ENCODE results near the gene SLC34A3. TPM values are rescaled to one million over a fixed set of nuclear protein-coding genes. Genes with fewer than 3 reads are reported as not detected.

SLC34A3 gene
- total RNA-seq, 1 donor from 2014 or later: not detected

GRCh38 chr9:137220317-137221094 is 10.2 kb upstream of the SLC34A3 start:
- no peak for DNase-seq (ENCODE audit: low spot score)
- H3K27me3 Mint-ChIP-seq (ENCODE audit: unreplicated experiment): peaks cover 8% of the 10 kb centered on the region
- no peaks in the 10 kb centered on the region for H3K9me3 Mint-ChIP-seq (ENCODE audit: unreplicated experiment)
- no peaks in the 10 kb centered on the region for H3K4me1 Mint-ChIP-seq (ENCODE audit: unreplicated experiment)
- no peak for TF ChIP-seq CTCF (IDR thresholded peaks at IDR 0.05; ENCODE audit: unreplicated experiment)
- H3K27ac Mint-ChIP-seq (ENCODE audit: unreplicated experiment): no peak overlapping the region
- no peaks in the 10 kb centered on the region for H3K36me3 Mint-ChIP-seq (ENCODE audit: low read depth, unreplicated experiment)
- no peak overlapping the region for H3K4me3 Mint-ChIP-seq (ENCODE audit: unreplicated experiment)

DNA sequence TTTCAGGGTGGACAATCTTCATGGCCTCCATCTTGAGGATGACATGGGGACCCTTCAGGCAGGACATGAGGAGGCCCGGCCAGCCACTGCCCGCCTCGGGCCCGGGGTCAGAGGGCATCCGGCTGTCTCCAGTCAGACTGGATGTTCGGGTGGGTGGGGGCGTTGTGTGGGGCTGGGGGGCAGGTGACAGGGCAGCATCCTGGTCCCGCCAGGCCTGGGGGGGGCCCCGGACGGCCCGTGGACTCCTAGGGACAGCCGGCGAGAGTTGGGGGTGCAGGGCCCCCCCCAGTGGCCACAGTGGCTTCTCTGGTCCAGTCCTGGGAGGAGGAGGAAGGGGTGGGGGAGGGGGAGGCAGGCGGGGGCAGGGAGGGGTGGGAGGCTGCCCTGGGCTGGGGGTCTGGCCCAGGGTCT is 9.6 kb upstream of the SLC34A3 start:
- Mint-ChIP-seq H3K27me3 (ENCODE audit: unreplicated experiment) (peaks cover 8% of the 10 kb centered on the region), H3K36me3 (ENCODE audit: low read depth, unreplicated experiment) (no peaks in the 10 kb centered on the region), H3K9me3 (ENCODE audit: unreplicated experiment) (no peaks in the 10 kb centered on the region), H3K4me3 (ENCODE audit: unreplicated experiment) (no peak overlapping the region), H3K27ac (ENCODE audit: unreplicated experiment) (no peak overlapping the region), H3K4me1 (ENCODE audit: unreplicated experiment) (no peaks in the 10 kb centered on the region)
- no peak for TF ChIP-seq CTCF (IDR thresholded peaks at IDR 0.05; ENCODE audit: unreplicated experiment)
- no peak for DNase-seq (ENCODE audit: low spot score)

DNA sequence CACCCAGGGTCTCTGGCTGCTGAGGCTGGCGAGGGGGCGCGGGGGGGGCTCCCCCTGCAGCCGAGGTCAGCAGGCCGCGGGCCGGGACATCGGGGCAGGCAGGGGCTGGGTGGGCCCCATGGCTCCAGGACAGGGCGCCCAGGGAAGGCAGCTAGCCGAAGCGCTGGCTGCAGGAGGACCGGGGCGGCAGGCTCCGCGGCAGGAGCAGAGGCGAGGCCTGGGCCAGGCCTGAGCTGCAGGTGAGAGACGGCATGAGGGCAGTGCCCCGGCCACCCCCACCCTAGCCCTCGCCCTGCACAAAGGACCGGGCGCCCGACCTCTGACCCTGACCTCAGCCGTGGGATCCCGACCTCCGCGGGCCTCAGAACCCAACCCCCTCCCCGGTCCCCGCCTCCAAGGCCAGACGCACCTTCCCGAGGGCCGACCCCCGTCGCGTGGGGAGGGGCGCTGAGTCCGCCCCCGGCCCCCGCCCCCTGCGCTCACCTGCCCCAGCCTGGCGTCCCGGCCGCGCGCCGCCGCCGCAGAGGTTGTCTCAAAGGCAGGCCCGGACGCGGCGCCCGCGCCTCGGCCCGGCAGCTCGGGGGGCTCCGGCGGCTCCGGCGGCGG is 9.1 kb upstream of the SLC34A3 start:
- Mint-ChIP-seq H3K27ac (ENCODE audit: unreplicated experiment) (no peak overlapping the region), H3K27me3 (ENCODE audit: unreplicated experiment) (peaks cover 12% of the 10 kb centered on the region), H3K4me3 (ENCODE audit: unreplicated experiment) (no peak overlapping the region), H3K9me3 (ENCODE audit: unreplicated experiment) (no peaks in the 10 kb centered on the region), H3K36me3 (ENCODE audit: low read depth, unreplicated experiment) (no peaks in the 10 kb centered on the region), H3K4me1 (ENCODE audit: unreplicated experiment) (no peaks in the 10 kb centered on the region)
- DNase-seq (ENCODE audit: low spot score): no peak
- no peak for TF ChIP-seq CTCF (IDR thresholded peaks at IDR 0.05; ENCODE audit: unreplicated experiment)

GRCh38 chr9:137222190-137223077 is 8.3 kb upstream of the SLC34A3 start, which contains the start of gene RNF208:
Gene RNF208 (minus strand): TSS chr9:137222240. CDS start chr9:137221212, 1,028 bp downstream.
- Mint-ChIP-seq H3K27me3 (ENCODE audit: unreplicated experiment) (peaks cover 11% of the 10 kb centered on the region), H3K4me3 (ENCODE audit: unreplicated experiment) (peak within 1 kb of the TSS; percentile 82), H3K27ac (ENCODE audit: unreplicated experiment) (no peak within 1 kb of the TSS), H3K36me3 (ENCODE audit: low read depth, unreplicated experiment) (no peaks in the 10 kb centered on the region), H3K9me3 (ENCODE audit: unreplicated experiment) (no peaks in the 10 kb centered on the region), H3K4me1 (ENCODE audit: unreplicated experiment) (no peaks in the 10 kb centered on the region)
- no peak for TF ChIP-seq CTCF (IDR thresholded peaks at IDR 0.05; ENCODE audit: unreplicated experiment)
- DNase-seq (ENCODE audit: low spot score): no peak

Measured in endothelial cell (in vitro differentiated cells).